HL-60 (cell line): ENCODE measurements around the gene SMIM22.

Experiments used
- POLR2AphosphoS5 ChIP-seq: IDR thresholded peaks from 2 replicates; pipeline ENCODE4 v1.6.1; 2012; ENCODE audit warnings: low read depth
- SPI1 ChIP-seq: IDR thresholded peaks from 2 replicates; pipeline ENCODE4 v1.6.1; 2012; ENCODE audit warnings: low read depth, mild to moderate bottlenecking, borderline replicate concordance
- TF ChIP-seq, protein P1 (sequence below): IDR thresholded peaks from one replicate; pipeline ENCODE4 v1.5.1; 2011; ENCODE audit warnings: low read length, control low read depth, inconsistent platforms; ENCODE audit not compliant: insufficient read depth

DNA sequence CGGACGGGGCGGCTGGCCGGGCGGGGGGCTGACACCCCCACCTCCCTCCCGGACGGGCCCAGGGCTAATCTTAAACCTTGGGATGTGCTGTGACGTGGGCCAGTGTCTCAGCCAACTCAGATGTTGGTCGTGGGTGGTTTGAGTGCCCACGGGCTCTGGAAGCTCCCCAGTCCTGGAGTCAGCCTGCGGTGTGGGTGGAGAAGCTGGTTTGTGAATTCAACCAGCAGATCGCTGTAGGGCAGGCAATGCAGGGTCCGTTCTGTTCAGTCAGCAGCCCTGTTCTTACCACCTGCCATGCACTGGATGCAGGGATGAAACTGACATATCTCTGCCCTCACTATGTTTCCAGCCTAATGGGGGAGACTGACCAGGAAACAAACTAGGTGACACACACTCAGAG, 20.2 kb upstream of the SMIM22 start:
- TF ChIP-seq, protein P1, sequence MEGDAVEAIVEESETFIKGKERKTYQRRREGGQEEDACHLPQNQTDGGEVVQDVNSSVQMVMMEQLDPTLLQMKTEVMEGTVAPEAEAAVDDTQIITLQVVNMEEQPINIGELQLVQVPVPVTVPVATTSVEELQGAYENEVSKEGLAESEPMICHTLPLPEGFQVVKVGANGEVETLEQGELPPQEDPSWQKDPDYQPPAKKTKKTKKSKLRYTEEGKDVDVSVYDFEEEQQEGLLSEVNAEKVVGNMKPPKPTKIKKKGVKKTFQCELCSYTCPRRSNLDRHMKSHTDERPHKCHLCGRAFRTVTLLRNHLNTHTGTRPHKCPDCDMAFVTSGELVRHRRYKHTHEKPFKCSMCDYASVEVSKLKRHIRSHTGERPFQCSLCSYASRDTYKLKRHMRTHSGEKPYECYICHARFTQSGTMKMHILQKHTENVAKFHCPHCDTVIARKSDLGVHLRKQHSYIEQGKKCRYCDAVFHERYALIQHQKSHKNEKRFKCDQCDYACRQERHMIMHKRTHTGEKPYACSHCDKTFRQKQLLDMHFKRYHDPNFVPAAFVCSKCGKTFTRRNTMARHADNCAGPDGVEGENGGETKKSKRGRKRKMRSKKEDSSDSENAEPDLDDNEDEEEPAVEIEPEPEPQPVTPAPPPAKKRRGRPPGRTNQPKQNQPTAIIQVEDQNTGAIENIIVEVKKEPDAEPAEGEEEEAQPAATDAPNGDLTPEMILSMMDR = no peak
- TF ChIP-seq POLR2AphosphoS5 = no peak
- no peak for TF ChIP-seq SPI1
